ENCODE results near the gene CD99L2. TPM values are rescaled to one million over a fixed set of nuclear protein-coding genes. Genes with fewer than 3 reads are reported as not detected.

CD99L2 gene
- total and polyA plus RNA-seq, 2 of the 8 experiments (the other 6 are each of a cell fraction or from before 2014, with no cell fraction given) = 8.0 to 8.5 TPM

GRCh38 chrX:150805736-150806135, 92.7 kb downstream of the CD99L2 start:
- no peak overlapping the region for H2BK5ac ChIP-seq (ENCODE audit: low read depth, low read length)
- POLR2A ChIA-PET (ENCODE audit: partially characterized antibody) = no interaction called here
- H3K36me3 ChIP-seq (ENCODE audit: control insufficient read depth in 2 of 4, insufficient read depth in 4 of 4, low read length in 3 of 4) = no peaks in the 10 kb centered on the region

More at GRCh38 chrX:150805736-150806135, 92.7 kb downstream of the CD99L2 start:
- Histone ChIP-seq H3K27ac (ENCODE audit: low read depth, low read length) (no peak overlapping the region), H4K91ac (replicated peaks; ENCODE audit: insufficient read length, low read length) (no peak overlapping the region), H2AK5ac (ENCODE audit: low read depth, low read length) (no peak overlapping the region), H3K4ac (replicated peaks; ENCODE audit: insufficient read length, low read depth, low read length) (no peak overlapping the region), H3K23ac (ENCODE audit: insufficient read length) (no peak overlapping the region), H2BK20ac (ENCODE audit: low read length) (no peak overlapping the region), H2BK12ac (ENCODE audit: low read depth, low read length) (no peak overlapping the region), H3K56ac (replicated peaks; ENCODE audit: insufficient read length, low read depth, low read length) (no peak overlapping the region), H2BK120ac (replicated peaks; ENCODE audit: low read depth, low read length) (no peak overlapping the region), H3K14ac (ENCODE audit: insufficient read length) (no peak overlapping the region), H3K23me2 (ENCODE audit: low read depth, low read length) (no peaks in the 10 kb centered on the region), H4K8ac (ENCODE audit: extremely low read depth, insufficient read depth, low read length) (no peak overlapping the region), H3K18ac (ENCODE audit: extremely low read depth, low read length) (no peak overlapping the region), H3K9ac (replicated peaks in 1 of 4; ENCODE audit: extremely low read depth in 1 of 4, low read depth in 3 of 4, low read length in 3 of 4) (no peak overlapping the region), H3K27me3 (replicated peaks in 1 of 4; ENCODE audit: control insufficient read depth in 3 of 4, extremely low read depth in 1 of 4, insufficient read depth in 3 of 4, low read length in 3 of 4) (no peaks in the 10 kb centered on the region), H2BK15ac (ENCODE audit: low read length) (no peak overlapping the region), H3K79me2 (ENCODE audit: control insufficient read depth in 1 of 2, insufficient read depth in 2 of 2, low read length in 2 of 2) (no peaks in the 10 kb centered on the region), H3K79me1 (ENCODE audit: low read depth, low read length) (no peaks in the 10 kb centered on the region), H3K4me3 (ENCODE audit: extremely low read depth in 1 of 4, insufficient read depth in 2 of 4, low read depth in 3 of 4, low read length in 4 of 4) (no peak overlapping the region), H2AFZ (ENCODE audit: low read length) (no peak overlapping the region), H3K4me2 (ENCODE audit: insufficient read depth in 1 of 2, low read depth in 2 of 2, low read length in 2 of 2) (no peak overlapping the region), H3K4me1 (replicated peaks in 1 of 4; ENCODE audit: control insufficient read depth in 3 of 4, insufficient read depth in 4 of 4, low read length in 3 of 4) (no peaks in the 10 kb centered on the region), H4K20me1 (replicated peaks in 1 of 2; ENCODE audit: control insufficient read depth in 1 of 2, insufficient read depth in 2 of 2, low read length in 2 of 2) (no peaks in the 10 kb centered on the region), H3K9me3 (ENCODE audit: insufficient read depth in 2 of 2, low read depth in 1 of 2, low read length in 1 of 2) (no peaks in the 10 kb centered on the region), H4K5ac (ENCODE audit: insufficient read length, low read depth, low read length) (no peak overlapping the region)
- 96% methylated on average over 2 of the region's 2 CpGs; no CpG with 5 or more reads in 1 of the 2 experiments for WGBS, 2 experiments (ENCODE audit: extremely low coverage in 1 of 2, insufficient coverage in 1 of 2, insufficient read length in 1 of 2, insufficient replicate concordance in 2 of 2, low coverage in 1 of 2, low lambda C conversion rate in 2 of 2, missing lambda C conversion rate in 1 of 2)
- CTCF ChIA-PET (ENCODE audit: partially characterized antibody) = interaction anchor here (1.3 kb wide), 1 partner anchor 31 kb away, joined by 3 read pairs; no protein-coding TSS in a partner anchor
- FAIRE-seq = no peak
- no peak for DNase-seq (ENCODE audit: low read depth in 1 of 2, low spot score in 2 of 2)
- TF ChIP-seq YY1 (IDR thresholded peaks at IDR 0.05; ENCODE audit: low read depth, low read length) = no peak
